B cell (primary cell): ENCODE measurements around the gene MYO16. TPM values are rescaled to one million over a fixed set of nuclear protein-coding genes. Genes with fewer than 3 reads are reported as not detected.

Source experiments
- ATAC-seq: fragments of 200-7000 bp; cut with Tn5 transposase; one replicate; pipeline ENCODE4 v1.10.0; 2021; ENCODE audit warnings: low read depth, mild to moderate bottlenecking, moderate number of reproducible peaks, moderate library complexity
- CTCF ChIA-PET: fragments of 350-600 bp; sonication (Branson Sonifier 250); formaldehyde crosslinking; loops from one replicate; lab custom pipeline; 2021; ENCODE audit warnings: antibody characterized with exemption, inconsistent platforms; lab: Charles Lee
- POLR2A ChIA-PET: fragments of 350-600 bp; sonication (Branson Sonifier 250); formaldehyde crosslinking; loops from one replicate; lab custom pipeline; 2021; ENCODE audit warnings: antibody characterized with exemption; lab: Charles Lee
- DNase-seq: peaks from one replicate; pipeline ENCODE4 v3.0.0; 2013
- H2AFZ ChIP-seq: 2 replicates; pipeline ENCODE4 v1.6.1; 2012; ENCODE audit warnings: mild to moderate bottlenecking, low read depth, low read length; ENCODE audit not compliant: insufficient read depth, poor library complexity, severe bottlenecking
- H3K27ac ChIP-seq, 2 donors: 1 replicate in 1 of 2; 2 replicates in 1 of 2; pipeline ENCODE4 v1.5.1; 2012 to 2013; ENCODE audit warnings: low read length in 2 of 2, mild to moderate bottlenecking in 2 of 2, moderate library complexity in 1 of 2
- H3K27me3 ChIP-seq, 4 experiments: fragments of 200-600 bp in 1 of 4; sonication (generic) in 1 of 4; replicated peaks in 1 of 4; 1 replicate in 2 of 4; 2 replicates in 2 of 4; pipeline versions ENCODE4 v1.6.1 to v1.7.0; 2013 to 2016; ENCODE audit warnings: low read length in 3 of 4, mild to moderate bottlenecking in 2 of 4, mixed read lengths in 1 of 4, moderate library complexity in 1 of 4; ENCODE audit not compliant: insufficient read depth in 4 of 4, control insufficient read depth in 3 of 4; ENCODE audit errors: control extremely low read depth in 1 of 4
- H3K36me3 ChIP-seq, 2 experiments: replicated peaks in 1 of 2; 1 replicate in 1 of 2; 2 replicates in 1 of 2; pipeline versions ENCODE4 v1.6.1 to v1.7.1; 2013; ENCODE audit warnings: low read length in 1 of 2; ENCODE audit not compliant: insufficient read depth in 2 of 2, control insufficient read depth in 1 of 2; ENCODE audit errors: control extremely low read depth in 1 of 2, extremely low read depth in 1 of 2
- H3K4me1 ChIP-seq, 2 donors: fragments of 200-600 bp in 1 of 2; sonication (generic) in 1 of 2; 1 replicate in 1 of 2; 2 replicates in 1 of 2; pipeline versions ENCODE4 v1.5.1 to v1.6.1; 2013 to 2017; ENCODE audit warnings: low read length in 2 of 2; ENCODE audit not compliant: control insufficient read depth in 2 of 2, insufficient read depth in 2 of 2
- H3K4me2 ChIP-seq: replicated peaks from 2 replicates; pipeline ENCODE3; 2012; ENCODE audit warnings: mild to moderate bottlenecking, low read depth, low read length; ENCODE audit not compliant: poor library complexity, severe bottlenecking
- H3K4me3 ChIP-seq, 5 experiments: fragments of 200-600 bp in 1 of 5; sonication (generic) in 1 of 5; 1 replicate in 3 of 5; 2 replicates in 2 of 5; pipeline versions ENCODE4 v1.5.1 to v1.7.0; 2011 to 2016; ENCODE audit warnings: low read length in 4 of 5, mild to moderate bottlenecking in 4 of 5, low read depth in 2 of 5, control low read depth in 1 of 5, moderate library complexity in 1 of 5; ENCODE audit not compliant: insufficient read depth in 1 of 5; ENCODE audit errors: control extremely low read depth in 1 of 5, extremely low read depth in 1 of 5
- H3K79me2 ChIP-seq: fragments of 200-600 bp; sonication (generic); one replicate; pipeline ENCODE4 v1.6.0; 2016; ENCODE audit warnings: low read length; ENCODE audit not compliant: control insufficient read depth, insufficient read depth
- H3K9ac ChIP-seq: fragments of 200-600 bp; sonication (generic); 2 replicates; pipeline ENCODE4 v1.6.1; 2017; ENCODE audit warnings: mild to moderate bottlenecking, low read length, moderate library complexity
- H3K9me3 ChIP-seq, 3 donors: one replicate each; pipeline versions ENCODE4 v1.6.1 to v1.7.1; 2013; ENCODE audit warnings: low read length in 2 of 3; ENCODE audit not compliant: control insufficient read depth in 2 of 3, insufficient read depth in 1 of 3; ENCODE audit errors: control extremely low read depth in 1 of 3
- H4K20me1 ChIP-seq: 2 replicates; pipeline ENCODE4 v1.6.0; 2012; ENCODE audit warnings: mild to moderate bottlenecking, low read length; ENCODE audit not compliant: insufficient read depth, control insufficient read depth, poor library complexity, severe bottlenecking
- H3K27ac Mint-ChIP-seq: one replicate; pipeline ENCODE4 v1.8.0; 2021; ENCODE audit warnings: mixed read lengths
- H3K27me3 Mint-ChIP-seq: one replicate; pipeline ENCODE4 v1.8.0; 2021; ENCODE audit warnings: mixed read lengths
- H3K4me1 Mint-ChIP-seq: one replicate; pipeline ENCODE4 v1.8.0; 2021; ENCODE audit warnings: mixed read lengths
- H3K4me3 Mint-ChIP-seq: one replicate; pipeline ENCODE4 v1.8.0; 2021; ENCODE audit warnings: mixed read lengths
- H3K9me3 Mint-ChIP-seq: one replicate; pipeline ENCODE4 v1.8.0; 2022; ENCODE audit warnings: mixed read lengths; ENCODE audit not compliant: insufficient read depth
- CTCF ChIP-seq: fragments of 200-600 bp; IDR thresholded peaks from one replicate; pipeline ENCODE4 v1.8.0; 2022; ENCODE audit warnings: antibody characterized with exemption, mild to moderate bottlenecking
- EZH2 ChIP-seq: IDR thresholded peaks from 2 replicates; pipeline ENCODE4 v1.6.1; 2012; ENCODE audit warnings: borderline replicate concordance, low read depth, mild to moderate bottlenecking, moderate library complexity, low read length; ENCODE audit not compliant: insufficient read depth, poor library complexity, severe bottlenecking
- WGBS: methylation state at CpG from one replicate; pipeline ENCODE4 v1.1.5; 2013; ENCODE audit warnings: missing lambda C conversion rate; ENCODE audit not compliant: insufficient coverage; 5-methylcytosine and 5-hydroxymethylcytosine counted together
- intact Hi-C: fragments of 100-400 bp; cut with micrococcal nuclease; formaldehyde crosslinking; loops from one replicate; pipeline ENCODE4 v1.10.0; 2022
- polyA plus RNA-seq: library from polyadenylated mRNA; depleted of rRNA; stranded (reverse); fragments of >200 nt; gene quantifications from 2 replicates; pipeline ENCODE4 v1.2.3, GENCODE V29; 2012
- total RNA-seq, 2 donors: library from RNA; stranded (reverse); fragments of 120-200 nt in 1 of 2; gene quantifications; 1 replicate in 1 of 2; 2 replicates in 1 of 2; pipeline versions ENCODE4 v1.2.3 to v1.2.4, GENCODE V29; 2013 to 2022

Gene MYO16
- total and polyA plus RNA-seq, 2 donors (not counting 1 experiment from before 2014, with no cell fraction given), result not detected

GRCh38 chr13:109220631-109221030 lies 591.2 kb downstream of the MYO16 start:
- no peak overlapping the region for H3K27ac Mint-ChIP-seq
- H3K9me3 Mint-ChIP-seq, result peaks cover 2% of the 10 kb centered on the region
- POLR2A ChIA-PET, result no interaction called here
- no peak overlapping the region for H2AFZ ChIP-seq
- H3K9me3 ChIP-seq, result peaks cover 0 to 2% (median 0%) of the 10 kb centered on the region in 3 donors
- no CpG with 5 or more reads among the region's 3 CpGs for WGBS
- no peak overlapping the region for H3K9ac ChIP-seq
- H3K36me3 ChIP-seq, result no peaks in the 10 kb centered on the region
- TF ChIP-seq EZH2 (no peak), CTCF (no peak)
- H3K79me2 ChIP-seq, result no peaks in the 10 kb centered on the region
- no peaks in the 10 kb centered on the region for H4K20me1 ChIP-seq
- no peaks in the 10 kb centered on the region for H3K27me3 Mint-ChIP-seq
- no peaks in the 10 kb centered on the region for H3K27me3 ChIP-seq
- H3K27ac ChIP-seq, result no peak overlapping the region
- intact Hi-C loops, result no loop called here
- no peaks in the 10 kb centered on the region for H3K4me1 Mint-ChIP-seq
- no peaks in the 10 kb centered on the region for H3K4me1 ChIP-seq
- no peak overlapping the region for H3K4me3 ChIP-seq
- no peak overlapping the region for H3K4me2 ChIP-seq
- CTCF ChIA-PET, result no interaction called here
- H3K4me3 Mint-ChIP-seq, result no peak overlapping the region
- no peak for ATAC-seq
- DNase-seq, result no peak

- peaks cover 2% of the 10 kb centered on the region for H3K9me3 Mint-ChIP-seq
- no peaks in the 10 kb centered on the region for H3K4me1 Mint-ChIP-seq
- no peaks in the 10 kb centered on the region for H3K27me3 Mint-ChIP-seq
- ChIA-PET CTCF (no interaction called here), POLR2A (no interaction called here)
- Histone ChIP-seq H3K27me3 (no peaks in the 10 kb centered on the region), H4K20me1 (no peaks in the 10 kb centered on the region), H2AFZ (no peak overlapping the region), H3K9ac (no peak overlapping the region), H3K4me1 (no peaks in the 10 kb centered on the region), H3K36me3 (no peaks in the 10 kb centered on the region), H3K27ac (no peak overlapping the region), H3K9me3 (peaks cover 0 to 8% (median 0%) of the 10 kb centered on the region in 3 donors), H3K79me2 (no peaks in the 10 kb centered on the region), H3K4me3 (no peak overlapping the region), H3K4me2 (no peak overlapping the region)
- WGBS, result 75% methylated on average over 1 of the region's 4 CpGs
- intact Hi-C loops, result no loop called here
- DNase-seq (no peak), ATAC-seq (no peak)
- no peak overlapping the region for H3K27ac Mint-ChIP-seq
- TF ChIP-seq EZH2 (no peak), CTCF (no peak)
- no peak overlapping the region for H3K4me3 Mint-ChIP-seq
Measured at GRCh38 chr13:109224033-109224432, 594.6 kb downstream of the MYO16 start.
